ENCODE measurements around the gene KLHL14. TPM values are rescaled to one million over a fixed set of nuclear protein-coding genes. Genes with fewer than 3 reads are reported as not detected.

The KLHL14 gene
- total RNA-seq, 1 experiment from 2014 or later, result not detected

DNA sequence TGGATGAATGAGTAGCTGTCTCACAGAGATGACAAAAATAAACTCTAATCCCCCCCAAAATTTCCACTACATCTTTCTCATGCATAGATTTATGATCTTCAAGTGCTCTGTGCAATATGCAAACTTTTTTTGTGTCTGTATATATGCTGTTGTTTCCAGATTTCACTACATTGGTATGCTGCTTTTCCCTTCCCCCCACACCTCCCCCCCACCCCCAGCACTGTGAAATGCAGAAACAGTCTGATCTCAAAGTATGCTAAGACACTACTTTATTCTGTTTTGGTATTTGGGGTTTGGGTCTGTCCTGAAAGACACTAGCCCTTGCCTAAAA, 524 bp upstream of the KLHL14 start (continued):
- TF ChIP-seq CEBPB (IDR thresholded peaks at IDR 0.05; ENCODE audit: low read depth) (no peak), ELF1 (IDR thresholded peaks at IDR 0.05; ENCODE audit: borderline replicate concordance, low read depth) (no peak), CBX3 (IDR thresholded peaks at IDR 0.05; ENCODE audit: low read depth) (no peak), ZNF274 (IDR thresholded peaks at IDR 0.05; ENCODE audit: low read depth, low read length) (no peak), POLR2A (IDR thresholded peaks at IDR 0.05; ENCODE audit: borderline replicate concordance, extremely low read depth, insufficient read depth, insufficient read length) (no peak), JUND (IDR thresholded peaks at IDR 0.05) (no peak), SRF (IDR thresholded peaks at IDR 0.05; ENCODE audit: low read depth) (no peak), EZH2phosphoT487 (IDR thresholded peaks at IDR 0.05; ENCODE audit: borderline replicate concordance) (no peak)
- TF ChIP-seq, protein P1, sequence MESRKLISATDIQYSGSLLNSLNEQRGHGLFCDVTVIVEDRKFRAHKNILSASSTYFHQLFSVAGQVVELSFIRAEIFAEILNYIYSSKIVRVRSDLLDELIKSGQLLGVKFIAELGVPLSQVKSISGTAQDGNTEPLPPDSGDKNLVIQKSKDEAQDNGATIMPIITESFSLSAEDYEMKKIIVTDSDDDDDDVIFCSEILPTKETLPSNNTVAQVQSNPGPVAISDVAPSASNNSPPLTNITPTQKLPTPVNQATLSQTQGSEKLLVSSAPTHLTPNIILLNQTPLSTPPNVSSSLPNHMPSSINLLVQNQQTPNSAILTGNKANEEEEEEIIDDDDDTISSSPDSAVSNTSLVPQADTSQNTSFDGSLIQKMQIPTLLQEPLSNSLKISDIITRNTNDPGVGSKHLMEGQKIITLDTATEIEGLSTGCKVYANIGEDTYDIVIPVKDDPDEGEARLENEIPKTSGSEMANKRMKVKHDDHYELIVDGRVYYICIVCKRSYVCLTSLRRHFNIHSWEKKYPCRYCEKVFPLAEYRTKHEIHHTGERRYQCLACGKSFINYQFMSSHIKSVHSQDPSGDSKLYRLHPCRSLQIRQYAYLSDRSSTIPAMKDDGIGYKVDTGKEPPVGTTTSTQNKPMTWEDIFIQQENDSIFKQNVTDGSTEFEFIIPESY (IDR thresholded peaks at IDR 0.05; ENCODE audit: extremely low read depth, insufficient replicate concordance, low read length), result no peak
- TF ChIP-seq, protein P2, sequence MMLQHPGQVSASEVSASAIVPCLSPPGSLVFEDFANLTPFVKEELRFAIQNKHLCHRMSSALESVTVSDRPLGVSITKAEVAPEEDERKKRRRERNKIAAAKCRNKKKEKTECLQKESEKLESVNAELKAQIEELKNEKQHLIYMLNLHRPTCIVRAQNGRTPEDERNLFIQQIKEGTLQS (IDR thresholded peaks at IDR 0.05), result no peak
- TF ChIP-seq, protein P3, sequence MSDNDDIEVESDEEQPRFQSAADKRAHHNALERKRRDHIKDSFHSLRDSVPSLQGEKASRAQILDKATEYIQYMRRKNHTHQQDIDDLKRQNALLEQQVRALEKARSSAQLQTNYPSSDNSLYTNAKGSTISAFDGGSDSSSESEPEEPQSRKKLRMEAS (IDR thresholded peaks at IDR 0.05), result no peak

DNA sequence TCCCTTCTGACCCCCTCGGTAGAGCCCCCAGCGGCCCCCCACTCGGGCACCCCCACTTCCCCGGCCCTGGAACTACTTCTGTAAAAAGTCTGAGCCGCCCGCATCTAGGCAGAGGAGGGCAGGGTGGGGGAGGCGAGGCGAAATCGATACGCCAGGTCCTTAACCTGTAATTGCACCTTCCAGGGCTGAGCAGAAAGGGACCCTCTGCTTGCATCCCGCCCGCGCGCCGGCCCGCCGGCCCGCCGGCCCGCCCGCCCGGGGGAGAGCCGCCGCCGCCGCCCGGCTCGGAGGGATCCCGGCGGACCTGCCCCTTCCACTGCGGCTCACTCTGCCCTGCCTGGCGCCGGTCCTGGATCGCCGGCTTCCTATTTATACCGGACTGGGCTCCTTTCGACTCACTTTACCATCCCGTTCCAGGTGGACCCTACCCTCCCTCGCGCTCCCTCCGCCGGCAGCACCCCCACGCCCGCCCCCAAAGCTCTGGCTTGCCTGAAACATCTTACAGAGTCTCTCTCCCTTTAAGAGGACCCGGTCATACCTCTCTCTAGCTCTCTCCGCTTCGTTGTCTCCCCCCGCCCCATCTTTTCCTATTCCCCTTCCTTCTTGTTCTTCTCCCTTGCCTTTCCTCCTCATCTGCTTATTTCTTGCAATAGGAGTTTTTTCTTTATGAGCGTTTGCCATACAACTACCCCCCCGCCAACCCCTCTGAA, 797 bp downstream of the KLHL14 start:
- ChIA-PET RAD21 (ENCODE audit: low non-redundant PET in 1 of 2, low total read pairs in 2 of 2, uncharacterized antibody in 2 of 2, unreplicated experiment in 2 of 2) (no interaction called here), POLR2A (no interaction called here), CTCF (no interaction called here)
- no peak overlapping the region for H2AFZ ChIP-seq (ENCODE audit: low read depth, low read length, poor library complexity, severe bottlenecking)
- BruUV-seq (replicated peaks), result no TSS peak
- H3K4me3 ChIP-seq (replicated peaks in 1 of 2; ENCODE audit: low read depth in 1 of 2, low read length in 2 of 2), result no peak overlapping the region
- no peak overlapping the region for H3K27ac ChIP-seq (ENCODE audit: low read depth, low read length)
- intact Hi-C loops (cut with micrococcal nuclease), result no loop called here
- TF ChIP-seq JUND (IDR thresholded peaks at IDR 0.05) (no peak), CBX3 (IDR thresholded peaks at IDR 0.05; ENCODE audit: low read depth) (no peak), EGR1 (IDR thresholded peaks at IDR 0.05; ENCODE audit: low read depth) (no peak), TCF7L2 (IDR thresholded peaks at IDR 0.05; ENCODE audit: borderline replicate concordance, extremely low read depth, insufficient read depth, insufficient read length) (no peak), CEBPB (IDR thresholded peaks at IDR 0.05; ENCODE audit: low read depth) (no peak), ZNF274 (IDR thresholded peaks at IDR 0.05; ENCODE audit: low read depth, low read length) (no peak), ELF1 (IDR thresholded peaks at IDR 0.05; ENCODE audit: borderline replicate concordance, low read depth) (no peak), EZH2phosphoT487 (IDR thresholded peaks at IDR 0.05; ENCODE audit: borderline replicate concordance) (no peak), RAD21 (IDR thresholded peaks at IDR 0.05; ENCODE audit: low read depth) (no peak)
- TF ChIP-seq, protein P3 (IDR thresholded peaks at IDR 0.05), result no peak
- TF ChIP-seq, protein P1 (IDR thresholded peaks at IDR 0.05; ENCODE audit: extremely low read depth, insufficient replicate concordance, low read length), result no peak
- TF ChIP-seq, protein P4, sequence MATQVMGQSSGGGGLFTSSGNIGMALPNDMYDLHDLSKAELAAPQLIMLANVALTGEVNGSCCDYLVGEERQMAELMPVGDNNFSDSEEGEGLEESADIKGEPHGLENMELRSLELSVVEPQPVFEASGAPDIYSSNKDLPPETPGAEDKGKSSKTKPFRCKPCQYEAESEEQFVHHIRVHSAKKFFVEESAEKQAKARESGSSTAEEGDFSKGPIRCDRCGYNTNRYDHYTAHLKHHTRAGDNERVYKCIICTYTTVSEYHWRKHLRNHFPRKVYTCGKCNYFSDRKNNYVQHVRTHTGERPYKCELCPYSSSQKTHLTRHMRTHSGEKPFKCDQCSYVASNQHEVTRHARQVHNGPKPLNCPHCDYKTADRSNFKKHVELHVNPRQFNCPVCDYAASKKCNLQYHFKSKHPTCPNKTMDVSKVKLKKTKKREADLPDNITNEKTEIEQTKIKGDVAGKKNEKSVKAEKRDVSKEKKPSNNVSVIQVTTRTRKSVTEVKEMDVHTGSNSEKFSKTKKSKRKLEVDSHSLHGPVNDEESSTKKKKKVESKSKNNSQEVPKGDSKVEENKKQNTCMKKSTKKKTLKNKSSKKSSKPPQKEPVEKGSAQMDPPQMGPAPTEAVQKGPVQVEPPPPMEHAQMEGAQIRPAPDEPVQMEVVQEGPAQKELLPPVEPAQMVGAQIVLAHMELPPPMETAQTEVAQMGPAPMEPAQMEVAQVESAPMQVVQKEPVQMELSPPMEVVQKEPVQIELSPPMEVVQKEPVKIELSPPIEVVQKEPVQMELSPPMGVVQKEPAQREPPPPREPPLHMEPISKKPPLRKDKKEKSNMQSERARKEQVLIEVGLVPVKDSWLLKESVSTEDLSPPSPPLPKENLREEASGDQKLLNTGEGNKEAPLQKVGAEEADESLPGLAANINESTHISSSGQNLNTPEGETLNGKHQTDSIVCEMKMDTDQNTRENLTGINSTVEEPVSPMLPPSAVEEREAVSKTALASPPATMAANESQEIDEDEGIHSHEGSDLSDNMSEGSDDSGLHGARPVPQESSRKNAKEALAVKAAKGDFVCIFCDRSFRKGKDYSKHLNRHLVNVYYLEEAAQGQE (IDR thresholded peaks at IDR 0.05; ENCODE audit: low read depth), result no peak
- H3K36me3 ChIP-seq (ENCODE audit: control insufficient read depth in 1 of 2, insufficient read depth in 2 of 2, low read length in 2 of 2), result no peaks in the 10 kb centered on the region
- H3K4me2 ChIP-seq (ENCODE audit: low read length), result no peak overlapping the region
- ATAC-seq (no peak), DNase-seq (ENCODE audit: low read depth, low spot score) (no peak)
- H3K9ac ChIP-seq (ENCODE audit: low read length), result no peak overlapping the region
- no peaks in the 10 kb centered on the region for H4K20me1 ChIP-seq (ENCODE audit: insufficient read depth)
- H3K79me2 ChIP-seq (ENCODE audit: insufficient read depth, low read length), result no peaks in the 10 kb centered on the region
- H3K27me3 ChIP-seq (ENCODE audit: insufficient read depth, low read length), result no peaks in the 10 kb centered on the region
- no peaks in the 10 kb centered on the region for H3K9me3 ChIP-seq (ENCODE audit: control insufficient read depth in 1 of 2, insufficient read depth in 1 of 2, low read depth in 1 of 2, low read length in 2 of 2)
- no peaks in the 10 kb centered on the region for H3K9me2 ChIP-seq (ENCODE audit: insufficient read depth)
- H3K4me1 ChIP-seq (ENCODE audit: control insufficient read depth in 1 of 2, insufficient read depth in 2 of 2, low read length in 2 of 2), result no peaks in the 10 kb centered on the region
